H9 (cell line): ENCODE data around the gene PFDN1. TPM values are rescaled to one million over a fixed set of nuclear protein-coding genes. Genes with fewer than 3 reads are reported as not detected.

Experiments used
- DNase-seq: peaks from one replicate; pipeline ENCODE4 v3.0.0-alpha.2; 2017
- H2AFZ ChIP-seq: one replicate; pipeline ENCODE4 v1.6.1; 2013; ENCODE audit warnings: mild to moderate bottlenecking, low read length, control low read depth, moderate library complexity
- H2AK5ac ChIP-seq: 2 replicates; pipeline ENCODE4 v1.6.1; 2013; ENCODE audit warnings: low read length, control low read depth, mixed read lengths; ENCODE audit not compliant: insufficient read length
- H2BK120ac ChIP-seq: one replicate; pipeline ENCODE4 v1.6.1; 2013; ENCODE audit warnings: low read depth, mild to moderate bottlenecking, low read length, control low read depth, inconsistent platforms; ENCODE audit not compliant: poor library complexity, severe bottlenecking
- H2BK12ac ChIP-seq: 2 replicates; pipeline ENCODE4 v1.6.1; 2013; ENCODE audit warnings: low read length, control low read depth, mixed read lengths, low read depth; ENCODE audit not compliant: insufficient read length
- H2BK15ac ChIP-seq: 2 replicates; pipeline ENCODE4 v1.6.1; 2013; ENCODE audit warnings: low read depth, low read length, control low read depth
- H2BK20ac ChIP-seq: one replicate; pipeline ENCODE4 v1.6.1; 2013; ENCODE audit warnings: low read depth, mild to moderate bottlenecking, low read length, control low read depth, inconsistent platforms; ENCODE audit not compliant: poor library complexity, severe bottlenecking
- H2BK5ac ChIP-seq: 2 replicates; pipeline ENCODE4 v1.6.1; 2013; ENCODE audit warnings: low read length, control low read depth, mixed read lengths; ENCODE audit not compliant: insufficient read length
- H3K14ac ChIP-seq: 2 replicates; pipeline ENCODE4 v1.6.1; 2013; ENCODE audit warnings: low read length, control low read depth; ENCODE audit not compliant: insufficient read depth
- H3K18ac ChIP-seq: 2 replicates; pipeline ENCODE4 v1.6.1; 2013; ENCODE audit warnings: low read depth, mild to moderate bottlenecking, mixed read lengths, low read length, control low read depth; ENCODE audit not compliant: insufficient read length
- H3K23ac ChIP-seq: 2 replicates; pipeline ENCODE4 v1.6.1; 2013; ENCODE audit warnings: low read length, control low read depth, mixed read lengths, low read depth; ENCODE audit not compliant: insufficient read length
- H3K23me2 ChIP-seq: 2 replicates; pipeline ENCODE4 v1.6.1; 2013; ENCODE audit warnings: low read depth, mild to moderate bottlenecking, mixed read lengths, low read length, control low read depth; ENCODE audit not compliant: insufficient read length, poor library complexity, severe bottlenecking
- H3K27ac ChIP-seq: 2 replicates; pipeline ENCODE4 v1.5.1; 2013; ENCODE audit warnings: low read length, control low read depth, mixed read lengths, low read depth; ENCODE audit not compliant: insufficient read length
- H3K27me3 ChIP-seq: 2 replicates; pipeline ENCODE4 v1.6.1; 2013; ENCODE audit warnings: low read length, control low read depth, inconsistent platforms; ENCODE audit not compliant: insufficient read depth
- H3K4ac ChIP-seq: 2 replicates; pipeline ENCODE4 v1.6.1; 2013; ENCODE audit warnings: low read depth, mild to moderate bottlenecking, control low read depth, inconsistent platforms, low read length, moderate library complexity
- H3K4me1 ChIP-seq: 2 replicates; pipeline ENCODE4 v1.6.1; 2013; ENCODE audit warnings: low read length, control low read depth, inconsistent platforms; ENCODE audit not compliant: insufficient read depth
- H3K4me2 ChIP-seq: 2 replicates; pipeline ENCODE4 v1.6.1; 2013; ENCODE audit warnings: low read length, control low read depth, mixed read lengths; ENCODE audit not compliant: insufficient read length, insufficient read depth
- H3K56ac ChIP-seq: 2 replicates; pipeline ENCODE4 v1.6.1; 2013; ENCODE audit warnings: low read depth, mild to moderate bottlenecking, mixed read lengths, low read length, control low read depth; ENCODE audit not compliant: insufficient read length
- H3K79me1 ChIP-seq: 2 replicates; pipeline ENCODE4 v1.6.1; 2013; ENCODE audit warnings: low read depth, mild to moderate bottlenecking, moderate library complexity, low read length, control low read depth, inconsistent platforms; ENCODE audit not compliant: insufficient read depth, poor library complexity, severe bottlenecking
- H3K79me2 ChIP-seq: 2 replicates; pipeline ENCODE4 v1.6.1; 2013; ENCODE audit warnings: low read length, control low read depth, inconsistent platforms; ENCODE audit not compliant: insufficient read depth
- H3K9ac ChIP-seq: 2 replicates; pipeline ENCODE4 v1.6.1; 2013; ENCODE audit warnings: low read length, control low read depth, mixed read lengths; ENCODE audit not compliant: insufficient read length; ENCODE audit errors: extremely low read depth
- H3K9me3 ChIP-seq: one replicate; pipeline ENCODE4 v1.6.1; 2013; ENCODE audit warnings: low read depth, low read length, inconsistent platforms; ENCODE audit not compliant: control insufficient read depth
- H3T11ph ChIP-seq: one replicate; pipeline ENCODE4 v1.6.1; 2013; ENCODE audit warnings: mild to moderate bottlenecking, low read length, control low read depth, inconsistent platforms
- H4K20me1 ChIP-seq: one replicate; pipeline ENCODE4 v1.6.1; 2013; ENCODE audit not compliant: control insufficient read depth, insufficient read length, insufficient read depth
- H4K5ac ChIP-seq: 2 replicates; pipeline ENCODE4 v1.6.1; 2013; ENCODE audit warnings: low read depth, mild to moderate bottlenecking, mixed read lengths, low read length, control low read depth; ENCODE audit not compliant: insufficient read length
- H4K8ac ChIP-seq: replicated peaks from 2 replicates; pipeline ENCODE4 v1.6.1; 2013; ENCODE audit warnings: low read length, control low read depth, mixed read lengths, low read depth; ENCODE audit not compliant: insufficient read length
- H4K91ac ChIP-seq: 2 replicates; pipeline ENCODE4 v1.6.1; 2013; ENCODE audit warnings: low read depth, mild to moderate bottlenecking, moderate library complexity, mixed read lengths, low read length, control low read depth; ENCODE audit not compliant: insufficient read length
- H3K27ac Mint-ChIP-seq, 3 experiments: 2 replicates in 2 of 3; 3 replicates in 1 of 3; pipeline ENCODE4 v1.8.0; 2020 to 2021; ENCODE audit warnings: mixed read lengths in 3 of 3, mild to moderate bottlenecking in 1 of 3, moderate library complexity in 1 of 3
- H3K27me3 Mint-ChIP-seq: 2 replicates; pipeline ENCODE4 v1.8.0; 2021; ENCODE audit warnings: low read depth, mild to moderate bottlenecking, moderate library complexity, mixed read lengths
- H3K36me3 Mint-ChIP-seq, 3 experiments: 2 replicates in 2 of 3; 3 replicates in 1 of 3; pipeline ENCODE4 v1.8.0; 2020 to 2021; ENCODE audit warnings: low read depth in 3 of 3, mixed read lengths in 3 of 3; ENCODE audit not compliant: insufficient read depth in 1 of 3
- H3K4me1 Mint-ChIP-seq, 2 experiments: 2 replicates each; pipeline ENCODE4 v1.8.0; 2020; ENCODE audit warnings: mixed read lengths in 2 of 2
- H3K4me3 Mint-ChIP-seq, 2 experiments: 2 replicates in 1 of 2; 3 replicates in 1 of 2; pipeline ENCODE4 v1.8.0; 2020 to 2021; ENCODE audit warnings: mild to moderate bottlenecking in 2 of 2, mixed read lengths in 2 of 2, moderate library complexity in 1 of 2
- H3K9me3 Mint-ChIP-seq, 2 experiments: 2 replicates in 1 of 2; 3 replicates in 1 of 2; pipeline ENCODE4 v1.8.0; 2020; ENCODE audit warnings: mild to moderate bottlenecking in 2 of 2, mixed read lengths in 2 of 2, moderate library complexity in 1 of 2
- WGBS: extraction: QIAGEN DNeasy Blood & Tissue Kit; methylation state at CpG from one replicate; pipeline ENCODE4 v1.1.7; 2013; ENCODE audit warnings: missing lambda C conversion rate, low lambda C conversion rate, mixed read lengths; ENCODE audit not compliant: insufficient read length; ENCODE audit errors: extremely low coverage; 5-methylcytosine and 5-hydroxymethylcytosine counted together
- total RNA-seq: library from RNA; stranded (reverse); gene quantifications from 2 replicates; pipeline ENCODE4 v1.2.1, GENCODE V29; 2021
- TF ChIP-seq, protein P1 (sequence below): fragments of 200-600 bp; sonication (generic); conservative IDR thresholded peaks from 3 replicates; pipeline ENCODE4 v1.8.0; 2021; ENCODE audit warnings: antibody characterized with exemption, mild to moderate bottlenecking

PFDN1 gene
- total RNA-seq, 1 experiment from 2014 or later, result 58.3 TPM

DNA sequence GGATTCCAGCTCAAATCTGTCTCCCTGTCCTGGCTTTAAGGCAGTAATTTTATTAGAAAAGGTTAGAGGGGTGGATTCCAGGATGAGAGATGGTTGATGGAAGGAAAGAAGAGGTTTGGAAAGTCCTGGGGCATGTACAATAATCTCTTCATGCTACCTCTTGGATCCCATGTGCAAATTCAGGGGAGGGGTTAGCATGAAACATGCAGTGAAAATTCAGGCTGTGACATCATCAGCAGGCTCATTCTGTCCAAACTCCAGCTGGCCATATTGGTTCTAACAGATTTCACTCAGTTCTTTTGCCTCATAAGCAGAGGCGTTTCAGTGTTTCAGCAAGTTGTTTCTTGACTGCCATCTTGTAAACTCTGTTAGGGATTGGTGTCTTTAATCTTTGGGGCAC is 72.5 kb downstream of the PFDN1 start:
- no peak overlapping the region for H3K18ac ChIP-seq
- H3K23ac ChIP-seq, result no peak overlapping the region
- no peak overlapping the region for H2BK12ac ChIP-seq
- H2BK120ac ChIP-seq, result no peak overlapping the region
- H3K27ac Mint-ChIP-seq, result no peak overlapping the region
- H3K9me3 Mint-ChIP-seq, result no peaks in the 10 kb centered on the region
- no peaks in the 10 kb centered on the region for H3K27me3 ChIP-seq
- no peak overlapping the region for H3T11ph ChIP-seq
- no peak overlapping the region for H2AFZ ChIP-seq
- H3K9me3 ChIP-seq, result no peaks in the 10 kb centered on the region
- no peaks in the 10 kb centered on the region for H3K79me1 ChIP-seq
- H4K91ac ChIP-seq, result no peak overlapping the region
- H3K9ac ChIP-seq, result no peak overlapping the region
- H3K4me1 ChIP-seq, result no peaks in the 10 kb centered on the region
- no peak for DNase-seq
- H3K36me3 Mint-ChIP-seq, result no peaks in the 10 kb centered on the region; a peak in 1 of 7 replicates
- no peak overlapping the region for H4K8ac ChIP-seq
- H3K4me3 Mint-ChIP-seq, result no peak overlapping the region
- H3K56ac ChIP-seq, result no peak overlapping the region
- H3K4me1 Mint-ChIP-seq, result peaks cover 2 to 3% of the 10 kb centered on the region in 2 experiments; a peak in 3 of 4 replicates
- no peaks in the 10 kb centered on the region for H3K27me3 Mint-ChIP-seq
- no peak overlapping the region for H2BK5ac ChIP-seq
- no peak overlapping the region for H3K4me2 ChIP-seq
- H2BK15ac ChIP-seq, result no peak overlapping the region
- H3K27ac ChIP-seq, result no peak overlapping the region
- H2AK5ac ChIP-seq, result no peak overlapping the region
- H4K5ac ChIP-seq, result no peak overlapping the region
- no peaks in the 10 kb centered on the region for H3K23me2 ChIP-seq
- H3K14ac ChIP-seq, result no peak overlapping the region
- H3K4ac ChIP-seq, result no peak overlapping the region
- H3K79me2 ChIP-seq, result no peaks in the 10 kb centered on the region
- no peak overlapping the region for H2BK20ac ChIP-seq
- no CpG with 5 or more reads among the region's 1 CpG for WGBS
- no peaks in the 10 kb centered on the region for H4K20me1 ChIP-seq
- TF ChIP-seq, protein P1, sequence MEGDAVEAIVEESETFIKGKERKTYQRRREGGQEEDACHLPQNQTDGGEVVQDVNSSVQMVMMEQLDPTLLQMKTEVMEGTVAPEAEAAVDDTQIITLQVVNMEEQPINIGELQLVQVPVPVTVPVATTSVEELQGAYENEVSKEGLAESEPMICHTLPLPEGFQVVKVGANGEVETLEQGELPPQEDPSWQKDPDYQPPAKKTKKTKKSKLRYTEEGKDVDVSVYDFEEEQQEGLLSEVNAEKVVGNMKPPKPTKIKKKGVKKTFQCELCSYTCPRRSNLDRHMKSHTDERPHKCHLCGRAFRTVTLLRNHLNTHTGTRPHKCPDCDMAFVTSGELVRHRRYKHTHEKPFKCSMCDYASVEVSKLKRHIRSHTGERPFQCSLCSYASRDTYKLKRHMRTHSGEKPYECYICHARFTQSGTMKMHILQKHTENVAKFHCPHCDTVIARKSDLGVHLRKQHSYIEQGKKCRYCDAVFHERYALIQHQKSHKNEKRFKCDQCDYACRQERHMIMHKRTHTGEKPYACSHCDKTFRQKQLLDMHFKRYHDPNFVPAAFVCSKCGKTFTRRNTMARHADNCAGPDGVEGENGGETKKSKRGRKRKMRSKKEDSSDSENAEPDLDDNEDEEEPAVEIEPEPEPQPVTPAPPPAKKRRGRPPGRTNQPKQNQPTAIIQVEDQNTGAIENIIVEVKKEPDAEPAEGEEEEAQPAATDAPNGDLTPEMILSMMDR, result no peak
